ENCODE data around the gene HDAC4. TPM values are rescaled to one million over a fixed set of nuclear protein-coding genes. Genes with fewer than 3 reads are reported as not detected.
A peak's percentile ranks its signal among the peaks of the same experiment; 100 is the strongest.

The HDAC4 gene
- total and polyA plus RNA-seq, 2 of the 4 experiments (the other 2 are of a cell fraction), result 4.1 to 7.2 TPM

- intact Hi-C loops (cut with micrococcal nuclease), result loop anchor here (1.0 to 10.0 kb wide), 3 partner anchors 73 to 367 kb away; no protein-coding TSS in a partner anchor
- Histone ChIP-seq H3K4me1 (ENCODE audit: control insufficient read depth, insufficient read depth, low read length) (peaks cover 5% of the 10 kb centered on the region; the same call in 1 of the 2 replicates), H3K4me3 (ENCODE audit: insufficient read depth, low read depth, low read length) (peak overlapping the region; percentile 94), H2BK120ac (ENCODE audit: low read depth, low read length) (no peak overlapping the region; the same call in 1 of the 2 replicates), H2BK5ac (ENCODE audit: low read depth, low read length, poor library complexity, severe bottlenecking) (peak overlapping the region; percentile 89), H3K14ac (replicated peaks; ENCODE audit: low read depth, low read length) (peak overlapping the region; percentile 75), H3K4ac (ENCODE audit: low read depth, low read length) (peak overlapping the region; percentile 76), H3K18ac (ENCODE audit: low read depth, low read length) (no peak overlapping the region; the same call in 1 of the 2 replicates), H3K9me3 (ENCODE audit: control insufficient read depth, insufficient read depth, low read length) (no peaks in the 10 kb centered on the region), H4K5ac (ENCODE audit: low read depth, low read length) (peak overlapping the region; percentile 82), H3K36me3 (ENCODE audit: control insufficient read depth, insufficient read depth, low read length) (0 out of 2 replicates have a peak, but pooled peaks cover 4% of the 10 kb centered on the region), H2AK9ac (replicated peaks; ENCODE audit: low read depth, low read length, poor library complexity) (peak overlapping the region; percentile 79), H3K27ac (ENCODE audit: insufficient read depth, low read length) (peak overlapping the region; percentile 91), H3K56ac (ENCODE audit: extremely low read depth, insufficient read depth, low read length) (peak overlapping the region; percentile 55), H4K91ac (ENCODE audit: insufficient read depth, low read depth, low read length) (peak overlapping the region; percentile 76), H2AFZ (replicated peaks; ENCODE audit: low read length, poor library complexity) (peak overlapping the region; percentile 93), H3K4me2 (ENCODE audit: low read depth, low read length) (peak overlapping the region; percentile 89), H4K20me1 (ENCODE audit: insufficient read depth, low read length) (peaks cover 21% of the 10 kb centered on the region), H3K27me3 (ENCODE audit: control insufficient read depth, insufficient read depth, low read length) (no peaks in the 10 kb centered on the region; the same call in 1 of the 2 replicates), H3K9me1 (ENCODE audit: insufficient read depth, low read length) (peaks cover 6% of the 10 kb centered on the region), H3K23ac (ENCODE audit: low read depth, low read length) (peak overlapping the region; percentile 94), H2BK20ac (ENCODE audit: low read depth, low read length) (no peak overlapping the region), H3K9ac (ENCODE audit: low read depth, low read length) (peak overlapping the region; percentile 85), H3K79me1 (ENCODE audit: low read depth in 1 of 2, low read length in 2 of 2) (peaks cover 6 to 28% of the 10 kb centered on the region in 2 experiments; a peak in 3 of 4 replicates), H4K8ac (ENCODE audit: low read depth in 2 of 2, low read length in 2 of 2) (peak overlapping the region; percentile 39 to 95), H2AK5ac (ENCODE audit: low read depth, low read length) (peak overlapping the region; percentile 70; the same call in 1 of the 2 replicates), H2BK15ac (ENCODE audit: low read depth, low read length) (no peak overlapping the region)
- in situ Hi-C loops (cut with MboI; ENCODE audit: low sequenced_read_pairs), result no loop called here
- dilution Hi-C loops (cut with HindIII; ENCODE audit: low sequenced_read_pairs, unreplicated experiment), result no loop called here
- DNase-seq, result no peak
- CTCF ChIA-PET, result no interaction called here
- no peak; the same call in 1 of the 2 replicates for ATAC-seq (ENCODE audit: low read depth)
- WGBS, 2 experiments (ENCODE audit: extremely low coverage in 2 of 2, insufficient read length in 1 of 2), result 0% methylated on average over 5 of the region's 33 CpGs; no CpG with 5 or more reads in 1 of the 2 experiments
- POLR2A ChIA-PET (ENCODE audit: unreplicated experiment), result no interaction called here
- BruUV-seq (replicated peaks), result no TSS peak
- TF ChIP-seq RFX5 (IDR thresholded peaks at IDR 0.05; ENCODE audit: low read depth, low read length) (no peak), MXI1 (IDR thresholded peaks at IDR 0.05; ENCODE audit: borderline replicate concordance, low read depth, low read length) (0 out of 2 replicates have a peak, but pooled peaks have one; percentile 51), CEBPB (IDR thresholded peaks at IDR 0.05; ENCODE audit: low read depth, low read length) (no peak), CTCF (conservative IDR thresholded peaks at IDR 0.05; ENCODE audit: low read depth, low read length) (no peak), CHD1 (IDR thresholded peaks at IDR 0.05; ENCODE audit: low read depth, low read length) (no peak), RAD21 (IDR thresholded peaks at IDR 0.05; ENCODE audit: low read length) (0 out of 2 replicates have a peak, but pooled peaks have one; percentile 3)
Measured at GRCh38 chr2:239401881-239402233, 1.0 kb upstream of the HDAC4 start.

All from IMR-90 (cell line).